Activated CD8-positive, alpha-beta memory T cell treated with anti-CD3 and anti-CD28 coated beads for 1 hour (primary cell): ENCODE data around the gene CKB.

Experiments
- DNase-seq, 2 donors: peaks; one replicate each; pipeline ENCODE4 v3.0.0-alpha.2; 2020; ENCODE audit warnings: low read depth in 1 of 2; ENCODE audit errors: extremely low read depth in 1 of 2

Gene CKB

DNA sequence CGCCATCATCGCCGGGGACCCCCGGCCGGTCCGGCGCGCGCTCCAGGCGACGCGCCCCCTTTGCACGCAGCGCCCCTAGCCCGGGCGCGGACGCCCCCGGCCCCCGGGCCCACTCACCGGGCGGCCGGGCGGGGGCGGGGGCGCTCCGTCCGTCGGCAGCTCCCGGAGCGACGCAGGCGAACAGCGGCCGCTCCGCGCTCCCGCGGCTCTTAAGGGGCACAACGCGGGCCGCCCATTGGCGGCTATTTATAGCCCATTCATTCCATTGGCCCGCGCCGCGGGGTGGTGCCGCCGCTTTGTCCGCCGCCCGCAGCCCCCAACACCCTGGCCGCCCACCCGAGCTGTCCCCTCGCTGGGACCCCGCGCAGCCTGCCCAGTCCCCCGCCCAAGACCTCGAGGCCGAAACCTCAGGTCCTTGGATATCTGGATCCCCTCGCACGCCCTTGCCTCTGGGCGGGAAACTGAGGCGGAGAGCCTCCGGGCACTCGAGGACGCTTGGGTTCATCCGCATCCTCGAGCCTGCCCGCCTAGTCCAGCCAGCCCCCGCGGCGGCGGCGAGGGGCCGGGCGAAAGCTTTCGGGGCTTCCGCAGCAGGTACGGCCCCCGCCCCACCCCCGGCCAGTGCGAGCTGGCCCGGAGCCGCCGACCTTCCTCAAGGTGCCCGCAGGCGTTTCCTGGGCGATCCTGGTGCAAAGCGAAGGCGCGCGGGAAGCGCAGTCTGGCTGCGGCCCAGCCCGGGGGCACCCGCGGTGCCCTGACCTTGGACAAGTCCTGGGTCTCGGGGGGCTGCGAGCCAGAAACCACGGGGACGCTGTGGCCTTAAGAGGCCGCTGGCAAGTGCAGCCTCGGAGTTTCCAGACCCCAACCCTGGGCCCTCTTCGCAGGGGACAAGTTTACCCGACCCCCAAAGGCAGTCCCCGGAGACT lies at the start of gene CKB:
Gene CKB, minus strand, starts transcription at position 182 of the 926 bp plus-strand sequence. CDS start 337 bp downstream, outside the sequence.
- no peak for DNase-seq

- no peak for DNase-seq
Measured at GRCh38 chr14:103569408-103569807, 46.8 kb upstream of the CKB start.

DNA sequence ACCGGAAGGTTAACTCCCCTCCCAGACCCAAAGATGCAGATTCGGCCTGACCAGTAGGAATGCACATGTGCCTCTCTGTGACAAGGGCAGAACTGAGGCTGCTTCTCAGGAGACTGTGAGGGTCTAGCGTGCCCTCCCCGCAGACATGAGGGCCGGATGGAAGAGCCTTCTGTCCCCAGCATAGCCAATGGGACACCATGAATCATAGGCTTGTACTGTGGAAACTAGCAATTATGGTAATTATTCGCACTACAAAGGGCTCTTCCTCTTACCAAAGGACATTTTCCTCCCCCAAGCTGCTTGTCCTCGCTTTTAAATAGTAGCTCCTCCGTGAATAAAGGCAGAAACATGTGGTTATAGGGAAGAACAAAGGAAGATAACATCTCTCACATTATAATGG lies 46.3 kb upstream of the CKB start:
- no peak for DNase-seq

- no peak for DNase-seq
Measured at GRCh38 chr14:103563844-103564505, 41.3 kb upstream of the CKB start.

- DNase-seq: no peak
Measured at GRCh38 chr14:103563226-103563620, 40.6 kb upstream of the CKB start.

- DNase-seq: peak; percentile 38 to 77
Measured at GRCh38 chr14:103562429-103563225, 40.0 kb upstream of the CKB start, which contains the start of the genes BAG5 and COA8. BAG5 (minus strand) TSS chr14:103562657; CDS start chr14:103561164, 1,493 bp downstream. COA8 (plus strand) TSS chr14:103562960; CDS start chr14:103563002, 42 bp downstream.

GRCh38 chr14:103562179-103562428 lies 39.5 kb upstream of the CKB start:
- DNase-seq: no peak

DNA sequence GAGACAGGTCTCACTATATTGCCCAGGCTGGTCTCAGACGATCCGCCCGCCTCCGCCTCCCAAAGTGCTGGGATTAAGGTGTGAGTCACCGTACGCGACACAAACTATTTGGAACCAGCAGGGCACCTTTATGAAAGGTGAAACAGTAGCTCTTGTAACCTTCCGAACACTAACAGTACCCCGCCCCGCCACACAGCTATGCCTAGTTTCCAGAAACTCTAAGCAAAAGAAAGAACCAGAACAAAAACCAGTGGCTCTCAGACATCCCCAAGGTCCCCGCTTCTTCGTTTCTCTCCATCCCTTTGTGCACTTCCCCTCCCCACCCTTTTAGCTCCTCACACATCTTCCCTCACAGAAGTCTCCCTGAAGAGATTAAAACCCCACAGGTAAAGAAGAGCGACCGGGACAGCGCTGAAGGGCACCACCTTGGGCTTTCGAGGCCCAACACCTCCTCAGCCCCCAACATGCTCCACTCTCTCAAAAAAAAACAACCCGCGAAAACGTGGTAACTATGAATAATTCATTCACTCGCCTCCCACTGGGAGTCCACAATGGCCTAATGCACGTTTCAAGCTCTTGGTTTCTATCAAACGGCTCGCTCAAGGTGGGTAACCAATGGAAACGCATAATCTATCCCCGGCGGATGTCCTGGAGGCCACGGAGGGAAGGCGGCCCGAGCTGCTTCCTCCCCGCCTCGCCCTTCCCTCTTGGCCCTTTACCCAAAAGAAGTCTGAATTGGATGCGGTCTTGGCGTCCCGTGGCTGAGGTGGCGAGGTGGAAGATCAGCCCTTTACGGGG lies 39.0 kb upstream of the CKB start:
- no peak for DNase-seq

DNA sequence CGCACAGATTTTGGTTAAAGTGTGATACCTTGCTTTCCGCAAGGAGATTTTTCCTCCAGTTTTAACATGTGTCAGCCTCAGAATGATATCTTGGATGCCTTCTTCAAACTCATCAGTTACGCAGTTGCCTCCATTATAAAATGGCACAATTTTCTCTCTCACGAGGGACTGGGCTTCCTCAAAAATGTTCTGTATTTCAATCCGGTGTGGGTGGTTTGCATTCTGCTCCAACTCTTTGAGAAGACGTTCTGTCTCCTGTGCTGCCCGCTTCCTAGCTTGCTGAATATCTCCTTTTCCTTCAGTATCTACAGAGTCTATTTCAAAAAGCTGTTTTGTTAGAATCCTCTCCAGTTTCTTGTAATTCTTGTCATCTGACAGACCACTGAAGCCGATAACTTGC lies 38.1 kb upstream of the CKB start:
- no peak for DNase-seq

- no peak for DNase-seq
Measured at GRCh38 chr14:103559766-103560165, 37.1 kb upstream of the CKB start.

DNA sequence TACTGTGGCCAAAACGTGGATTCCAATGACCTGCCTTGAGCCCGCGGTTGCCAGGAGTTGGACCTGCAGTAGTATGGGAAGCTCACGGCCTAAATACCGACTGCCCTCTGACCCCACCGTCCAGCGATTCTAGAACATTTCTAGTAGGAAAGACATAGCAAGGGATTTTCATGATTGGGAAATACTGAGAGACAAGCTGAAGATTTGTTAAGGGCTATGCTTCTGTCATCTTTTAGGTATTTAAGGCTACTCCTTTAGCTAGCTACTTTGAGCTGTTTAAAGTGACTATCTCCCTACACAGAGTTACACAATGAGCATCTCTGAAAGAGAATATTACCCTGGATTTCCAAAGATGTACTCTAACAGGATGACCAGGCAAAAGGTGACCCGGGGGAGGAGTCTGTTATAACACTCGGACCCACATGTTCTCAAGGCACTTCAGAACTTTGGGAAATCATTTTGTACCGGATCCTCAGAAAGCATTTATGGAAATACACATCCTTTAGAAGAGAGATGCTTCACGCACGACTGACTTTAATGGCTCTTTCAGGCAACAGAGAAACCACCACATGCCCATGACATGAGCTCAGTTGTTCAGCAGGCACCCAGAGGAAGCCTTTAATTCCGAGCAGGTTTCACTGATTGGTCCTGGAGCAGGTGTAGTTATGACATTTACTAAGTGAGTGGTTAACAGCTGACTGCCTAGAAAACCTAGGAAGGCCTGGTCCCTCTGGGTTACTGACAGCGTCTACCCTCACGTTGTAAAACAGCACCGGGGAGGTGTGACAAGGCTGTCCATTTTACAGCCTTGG lies 35.6 kb upstream of the CKB start:
- DNase-seq: no peak

GRCh38 chr14:103556946-103557758 lies 34.5 kb upstream of the CKB start:
- DNase-seq: no peak

DNA sequence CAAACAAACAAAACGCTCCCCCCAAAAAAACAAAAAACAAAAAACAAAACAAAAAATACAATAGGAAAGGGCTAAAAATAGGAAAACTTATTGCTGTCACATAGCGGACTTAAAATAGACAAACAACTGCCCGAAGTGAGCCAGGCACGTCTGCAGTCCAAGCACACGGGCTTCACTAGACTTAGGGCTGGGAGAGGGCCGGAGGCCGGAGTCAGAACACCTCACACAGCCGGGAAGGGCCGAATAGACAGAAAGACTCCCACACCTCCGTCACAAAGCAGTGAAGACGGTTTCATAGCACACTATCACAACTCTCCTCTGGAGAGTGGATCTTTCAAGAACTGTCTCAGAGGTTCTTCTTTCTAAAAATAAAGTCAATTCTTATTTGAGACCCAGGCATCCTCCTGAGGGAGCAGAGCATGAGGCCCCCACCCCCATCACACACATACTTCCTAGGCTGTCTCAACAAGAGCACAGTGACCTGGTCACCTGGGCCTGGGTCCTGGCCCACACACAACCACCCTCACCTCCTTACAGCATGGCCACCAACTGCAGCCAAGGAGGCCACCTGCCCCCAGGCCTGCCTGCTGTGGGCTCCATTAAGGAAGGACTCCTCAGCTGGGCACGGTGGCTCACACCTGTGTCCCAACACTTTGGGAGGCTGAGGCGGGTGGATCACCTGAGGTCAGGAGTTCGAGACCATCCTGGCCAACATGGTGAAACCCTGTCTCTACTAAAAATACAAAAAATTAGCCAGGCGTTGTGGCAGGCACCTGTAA lies 33.1 kb upstream of the CKB start:
- no peak for DNase-seq

GRCh38 chr14:103552846-103553210 lies 30.2 kb upstream of the CKB start:
- no peak for DNase-seq

GRCh38 chr14:103552011-103552845 lies 29.6 kb upstream of the CKB start:
- no peak for DNase-seq

DNA sequence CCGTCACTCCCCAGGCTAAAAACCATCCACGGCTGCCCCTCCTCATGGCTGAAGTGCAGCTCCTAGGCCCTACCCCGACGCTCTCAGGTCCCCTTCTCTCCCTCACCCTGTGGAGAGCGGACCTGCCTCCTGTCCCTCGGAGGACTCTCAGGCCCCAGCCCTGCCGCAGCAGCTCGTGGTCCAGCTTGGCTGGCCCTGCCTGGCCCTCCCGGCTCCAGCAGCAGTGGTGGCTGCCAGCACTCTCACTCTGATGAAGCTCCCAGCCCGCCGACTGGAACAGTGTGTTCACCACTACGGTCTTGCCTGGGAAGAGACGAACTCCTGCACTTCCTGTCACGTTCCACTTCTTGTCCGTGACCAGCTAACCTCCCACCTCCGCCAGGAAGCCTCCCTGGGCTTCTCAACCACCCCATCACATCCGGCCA lies 28.7 kb upstream of the CKB start:
- no peak for DNase-seq
